ENCODE data around the gene GORAB.

DNA sequence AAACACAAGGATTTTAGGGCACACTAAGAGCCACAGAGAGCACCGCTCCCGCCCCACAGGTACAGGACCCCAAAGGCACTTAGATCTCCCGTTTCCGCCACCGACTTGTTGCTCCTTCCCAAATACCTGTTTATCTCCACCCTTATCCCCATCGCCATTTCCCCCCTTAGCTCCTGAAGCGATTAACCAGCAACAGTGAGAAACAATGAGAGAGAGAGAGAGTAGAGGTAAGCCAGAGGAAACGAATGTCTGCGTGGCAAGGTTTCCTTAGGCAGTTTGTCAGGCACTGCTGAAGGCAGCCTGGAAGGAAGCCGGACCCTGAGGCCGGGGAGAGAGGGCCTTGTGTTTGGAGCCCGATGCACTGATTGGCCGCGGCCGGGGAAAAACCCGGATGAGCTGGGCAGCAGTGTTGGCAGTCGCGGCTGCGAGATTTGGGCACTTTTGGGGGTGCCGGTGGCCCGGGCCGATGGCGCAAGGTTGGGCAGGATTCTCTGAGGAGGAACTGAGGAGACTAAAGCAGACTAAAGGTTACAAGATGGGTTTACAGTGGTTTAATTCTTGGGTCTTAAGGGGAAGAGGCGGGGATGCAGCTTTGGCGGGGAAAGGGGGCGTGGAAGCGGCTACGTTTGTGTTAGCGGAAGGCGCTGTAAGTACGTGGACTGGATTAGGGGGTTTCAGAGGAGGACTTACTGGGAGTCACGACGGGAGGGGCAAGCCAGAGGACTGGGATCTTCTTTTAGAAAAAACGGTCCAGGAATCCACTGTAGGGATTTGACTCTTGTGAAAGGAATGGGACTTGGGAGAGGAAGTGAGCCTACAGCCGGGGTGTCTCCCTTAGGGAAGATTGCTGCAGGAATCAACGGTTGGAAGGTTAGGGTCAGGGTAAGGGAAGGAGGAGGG lies at the start of gene GORAB:
- TF ChIP-seq EZH2 (IDR thresholded peaks at IDR 0.05; ENCODE audit: borderline replicate concordance, low read depth, low read length, severe bottlenecking) (no peak), POLR2AphosphoS5 (IDR thresholded peaks at IDR 0.05; ENCODE audit: insufficient read depth, low read depth, low read length) (peak; percentile 74)
- TF ChIP-seq, protein P1, sequence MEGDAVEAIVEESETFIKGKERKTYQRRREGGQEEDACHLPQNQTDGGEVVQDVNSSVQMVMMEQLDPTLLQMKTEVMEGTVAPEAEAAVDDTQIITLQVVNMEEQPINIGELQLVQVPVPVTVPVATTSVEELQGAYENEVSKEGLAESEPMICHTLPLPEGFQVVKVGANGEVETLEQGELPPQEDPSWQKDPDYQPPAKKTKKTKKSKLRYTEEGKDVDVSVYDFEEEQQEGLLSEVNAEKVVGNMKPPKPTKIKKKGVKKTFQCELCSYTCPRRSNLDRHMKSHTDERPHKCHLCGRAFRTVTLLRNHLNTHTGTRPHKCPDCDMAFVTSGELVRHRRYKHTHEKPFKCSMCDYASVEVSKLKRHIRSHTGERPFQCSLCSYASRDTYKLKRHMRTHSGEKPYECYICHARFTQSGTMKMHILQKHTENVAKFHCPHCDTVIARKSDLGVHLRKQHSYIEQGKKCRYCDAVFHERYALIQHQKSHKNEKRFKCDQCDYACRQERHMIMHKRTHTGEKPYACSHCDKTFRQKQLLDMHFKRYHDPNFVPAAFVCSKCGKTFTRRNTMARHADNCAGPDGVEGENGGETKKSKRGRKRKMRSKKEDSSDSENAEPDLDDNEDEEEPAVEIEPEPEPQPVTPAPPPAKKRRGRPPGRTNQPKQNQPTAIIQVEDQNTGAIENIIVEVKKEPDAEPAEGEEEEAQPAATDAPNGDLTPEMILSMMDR (IDR thresholded peaks at IDR 0.05; ENCODE audit: extremely low read depth in 1 of 2, insufficient read depth in 1 of 2, low read depth in 1 of 2, low read length in 2 of 2), result no peak

Data from endothelial cell of umbilical vein (primary cell).